Uterus (tissue), 4 donors: ENCODE data around the gene CACNA1D. TPM values are rescaled to one million over a fixed set of nuclear protein-coding genes. Genes with fewer than 3 reads are reported as not detected.

Experiments
- DNase-seq, 2 donors: peaks; one replicate each; pipeline ENCODE4 v3.0.0-alpha.2; 2019 to 2020
- H3K27ac ChIP-seq, 2 donors: fragments of 200-600 bp; sonication (generic); 1 replicate in 1 of 2; 2 replicates in 1 of 2; pipeline ENCODE4 v1.5.1; 2016 to 2018
- H3K27me3 ChIP-seq, 2 donors: fragments of 200-600 bp; sonication (generic); one replicate each; pipeline ENCODE4 v1.5.1; 2018 to 2019; ENCODE audit warnings: control low read depth in 1 of 2
- H3K36me3 ChIP-seq, 2 donors: fragments of 200-600 bp; sonication (generic); one replicate each; pipeline ENCODE4 v1.5.1; 2019; ENCODE audit warnings: control low read depth in 1 of 2
- H3K4me1 ChIP-seq, 2 donors: fragments of 200-600 bp; sonication (generic); one replicate each; pipeline ENCODE4 v1.5.1; 2018 to 2019; ENCODE audit warnings: control low read depth in 1 of 2
- H3K4me3 ChIP-seq, 2 donors: fragments of 200-600 bp; sonication (generic); 1 replicate in 1 of 2; 2 replicates in 1 of 2; pipeline ENCODE4 v1.5.1; 2018 to 2019; ENCODE audit warnings: mild to moderate bottlenecking in 1 of 2
- H3K9me3 ChIP-seq, 2 donors: fragments of 200-600 bp; sonication (generic); one replicate each; pipeline ENCODE4 v1.5.1; 2019; ENCODE audit warnings: control low read depth in 1 of 2
- CTCF ChIP-seq, 4 experiments: fragments of 200-600 bp in 2 of 4; fragments of 450-650 bp in 2 of 4; sonication (generic) in 2 of 4; IDR thresholded peaks; one replicate each; pipeline ENCODE4 v1.5.1; 2016 to 2019; ENCODE audit warnings: antibody characterized with exemption in 4 of 4, mild to moderate bottlenecking in 2 of 4, moderate library complexity in 1 of 4
- POLR2A ChIP-seq, 2 donors: fragments of 450-650 bp; IDR thresholded peaks; one replicate each; pipeline ENCODE4 v1.6.1; 2016; ENCODE audit warnings: antibody characterized with exemption in 2 of 2, mild to moderate bottlenecking in 1 of 2, moderate library complexity in 1 of 2
- intact Hi-C: fragments of 100-400 bp; cut with DNase I; formaldehyde crosslinking; loops from one replicate; pipeline ENCODE4 v1.15.1; 2023; ENCODE audit warnings: low total_unique reads
- total RNA-seq, 4 donors: library from RNA; depleted of rRNA in 3 of 4; stranded (reverse); fragments of >200 nt in 3 of 4; gene quantifications; one replicate each; pipeline versions ENCODE4 v1.1.0 to v1.2.4, GENCODE V29; 2014 to 2023
- donor health status: DM: yes; HTN: yes; CAD: no.

Gene CACNA1D
- total RNA-seq, 4 donors from 2014 or later: 0.88 to 97.5 (median 63.4) TPM

- Histone ChIP-seq H3K4me3 (no peak overlapping the region), H3K36me3 (no peaks in the 10 kb centered on the region), H3K4me1 (no peaks in the 10 kb centered on the region), H3K27ac (no peak overlapping the region), H3K27me3 (no peaks in the 10 kb centered on the region), H3K9me3 (no peaks in the 10 kb centered on the region)
- TF ChIP-seq POLR2A (IDR thresholded peaks at IDR 0.05) (no peak), CTCF (IDR thresholded peaks at IDR 0.05) (no peak)
- intact Hi-C loops: no loop called here
- DNase-seq: no peak
Observed at GRCh38 chr3:53826048-53826447, 331.6 kb downstream of the CACNA1D start.

GRCh38 chr3:53828581-53828980 lies 334.2 kb downstream of the CACNA1D start:
- Histone ChIP-seq H3K9me3 (no peaks in the 10 kb centered on the region), H3K27me3 (no peaks in the 10 kb centered on the region), H3K4me1 (no peaks in the 10 kb centered on the region), H3K36me3 (no peaks in the 10 kb centered on the region), H3K27ac (no peak overlapping the region), H3K4me3 (no peak overlapping the region)
- intact Hi-C loops: no loop called here
- no peak for DNase-seq
- TF ChIP-seq POLR2A (IDR thresholded peaks at IDR 0.05) (no peak), CTCF (IDR thresholded peaks at IDR 0.05) (no peak)

- Histone ChIP-seq H3K4me3 (no peak overlapping the region), H3K36me3 (no peaks in the 10 kb centered on the region), H3K27me3 (no peaks in the 10 kb centered on the region), H3K4me1 (no peaks in the 10 kb centered on the region), H3K27ac (no peak overlapping the region), H3K9me3 (no peaks in the 10 kb centered on the region)
- intact Hi-C loops: no loop called here
- no peak for TF ChIP-seq POLR2A (IDR thresholded peaks at IDR 0.05)
- TF ChIP-seq CTCF (IDR thresholded peaks at IDR 0.05): no peak
- no peak for DNase-seq
Observed at GRCh38 chr3:53829605-53830004, 335.2 kb downstream of the CACNA1D start.

- Histone ChIP-seq H3K36me3 (no peaks in the 10 kb centered on the region), H3K9me3 (no peaks in the 10 kb centered on the region), H3K27ac (no peak overlapping the region), H3K27me3 (no peaks in the 10 kb centered on the region), H3K4me1 (no peaks in the 10 kb centered on the region), H3K4me3 (no peak overlapping the region)
- TF ChIP-seq CTCF (IDR thresholded peaks at IDR 0.05): no peak
- TF ChIP-seq POLR2A (IDR thresholded peaks at IDR 0.05): no peak
- intact Hi-C loops: no loop called here
- no peak for DNase-seq
Observed at GRCh38 chr3:53830944-53831343, 336.5 kb downstream of the CACNA1D start.

- Histone ChIP-seq H3K4me3 (no peak overlapping the region), H3K9me3 (no peaks in the 10 kb centered on the region), H3K4me1 (no peaks in the 10 kb centered on the region), H3K27ac (no peak overlapping the region), H3K36me3 (no peaks in the 10 kb centered on the region), H3K27me3 (no peaks in the 10 kb centered on the region)
- intact Hi-C loops: no loop called here
- no peak for DNase-seq
- no peak for TF ChIP-seq POLR2A (IDR thresholded peaks at IDR 0.05)
- TF ChIP-seq CTCF (IDR thresholded peaks at IDR 0.05): no peak
Observed at GRCh38 chr3:53833053-53833645, 338.7 kb downstream of the CACNA1D start.
